Type B pancreatic cell (in vitro differentiated cells): Measurements from ENCODE around the gene CLEC4F. TPM values are rescaled to one million over a fixed set of nuclear protein-coding genes. Genes with fewer than 3 reads are reported as not detected.

Experiments
- DNase-seq: peaks from one replicate; pipeline ENCODE4 v3.0.0; 2021; ENCODE audit warnings: mixed read lengths; ENCODE audit not compliant: unreplicated experiment; ENCODE audit errors: extremely low spot score
- H3K27ac Mint-ChIP-seq: 2 replicates; pipeline ENCODE4 v1.8.0; 2021; ENCODE audit warnings: mild to moderate bottlenecking, mixed read lengths
- H3K27me3 Mint-ChIP-seq: 2 replicates; pipeline ENCODE4 v1.8.0; 2021; ENCODE audit warnings: mixed read lengths
- H3K36me3 Mint-ChIP-seq: 2 replicates; pipeline ENCODE4 v1.8.0; 2021; ENCODE audit warnings: mixed read lengths
- H3K4me1 Mint-ChIP-seq: one replicate; pipeline ENCODE4 v1.8.0; 2021; ENCODE audit warnings: mixed read lengths; ENCODE audit not compliant: unreplicated experiment
- H3K4me3 Mint-ChIP-seq: 2 replicates; pipeline ENCODE4 v1.8.0; 2021; ENCODE audit warnings: mild to moderate bottlenecking, mixed read lengths
- H3K9me3 Mint-ChIP-seq: 2 replicates; pipeline ENCODE4 v1.8.0; 2021; ENCODE audit warnings: mixed read lengths
- CTCF ChIP-seq: fragments of 200-600 bp; sonication (generic); conservative IDR thresholded peaks from 2 replicates; pipeline ENCODE4 v1.5.0; 2021; ENCODE audit warnings: antibody characterized with exemption, mild to moderate bottlenecking
- total RNA-seq: library from RNA; stranded (reverse); gene quantifications from 2 replicates; pipeline ENCODE4 v1.2.1, GENCODE V29; 2021; ENCODE audit warnings: low replicate concordance

CLEC4F gene
- total RNA-seq, 1 donor from 2014 or later = not detected

- no peaks in the 10 kb centered on the region for H3K36me3 Mint-ChIP-seq
- peak overlapping the region; percentile 15 for H3K4me3 Mint-ChIP-seq
- peaks cover 5% of the 10 kb centered on the region for H3K9me3 Mint-ChIP-seq
- H3K4me1 Mint-ChIP-seq = no peaks in the 10 kb centered on the region
- peaks cover 37% of the 10 kb centered on the region for H3K27me3 Mint-ChIP-seq
- H3K27ac Mint-ChIP-seq = no peak overlapping the region
- TF ChIP-seq CTCF = no peak
- DNase-seq = no peak
Measured at GRCh38 chr2:70808983-70809958, 11.1 kb downstream of the CLEC4F start.

- Mint-ChIP-seq H3K36me3 (no peaks in the 10 kb centered on the region), H3K9me3 (peaks cover under 1% of the 10 kb centered on the region), H3K4me1 (no peaks in the 10 kb centered on the region), H3K27me3 (peaks cover 42% of the 10 kb centered on the region), H3K27ac (no peak overlapping the region), H3K4me3 (no peak overlapping the region)
- TF ChIP-seq CTCF = no peak
- no peak for DNase-seq
Measured at GRCh38 chr2:70807828-70808118, 12.6 kb downstream of the CLEC4F start.

- TF ChIP-seq CTCF = no peak
- H3K4me3 Mint-ChIP-seq = no peak overlapping the region
- H3K4me1 Mint-ChIP-seq = no peaks in the 10 kb centered on the region
- no peaks in the 10 kb centered on the region for H3K36me3 Mint-ChIP-seq
- no peak for DNase-seq
- H3K9me3 Mint-ChIP-seq = no peaks in the 10 kb centered on the region
- no peak overlapping the region for H3K27ac Mint-ChIP-seq
- peaks cover 44% of the 10 kb centered on the region for H3K27me3 Mint-ChIP-seq
Measured at GRCh38 chr2:70807102-70807827, 13.1 kb downstream of the CLEC4F start.

- TF ChIP-seq CTCF = no peak
- H3K27ac Mint-ChIP-seq = no peak overlapping the region
- no peak for DNase-seq
- no peaks in the 10 kb centered on the region for H3K9me3 Mint-ChIP-seq
- no peaks in the 10 kb centered on the region for H3K36me3 Mint-ChIP-seq
- H3K4me1 Mint-ChIP-seq = no peaks in the 10 kb centered on the region
- H3K4me3 Mint-ChIP-seq = no peak overlapping the region
- peaks cover 44% of the 10 kb centered on the region for H3K27me3 Mint-ChIP-seq
Measured at GRCh38 chr2:70806620-70807019, 13.8 kb downstream of the CLEC4F start.

- H3K4me3 Mint-ChIP-seq = no peak overlapping the region
- no peaks in the 10 kb centered on the region for H3K9me3 Mint-ChIP-seq
- H3K27me3 Mint-ChIP-seq = peaks cover 45% of the 10 kb centered on the region
- H3K27ac Mint-ChIP-seq = no peak overlapping the region
- H3K36me3 Mint-ChIP-seq = no peaks in the 10 kb centered on the region
- no peak for DNase-seq
- TF ChIP-seq CTCF = no peak
- H3K4me1 Mint-ChIP-seq = no peaks in the 10 kb centered on the region
Measured at GRCh38 chr2:70806013-70806412, 14.4 kb downstream of the CLEC4F start.
